Measurements from ENCODE around the gene TNRC6B. TPM values are rescaled to one million over a fixed set of nuclear protein-coding genes. Genes with fewer than 3 reads are reported as not detected.

The TNRC6B gene
- polyA plus RNA-seq, 3 donors, result 7.2 to 16.5 (median 11.8) TPM

DNA sequence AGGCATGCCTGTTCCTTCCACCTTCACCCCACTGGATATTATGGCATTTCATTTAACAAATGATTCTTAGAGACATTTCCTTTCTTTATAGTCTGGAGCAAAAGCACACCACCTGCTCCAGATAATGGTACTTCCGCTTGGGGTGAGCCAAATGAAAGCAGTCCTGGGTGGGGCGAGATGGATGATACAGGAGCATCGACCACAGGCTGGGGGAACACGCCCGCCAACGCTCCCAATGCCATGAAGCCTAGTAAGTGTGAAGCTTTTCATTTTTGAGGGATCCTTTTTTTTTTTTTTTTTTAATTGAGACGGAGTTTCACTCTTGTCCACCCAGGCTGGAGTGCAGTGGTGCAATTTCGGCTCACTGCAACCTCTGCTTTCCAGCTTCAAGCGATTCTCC, 92.3 kb downstream of the TNRC6B start:
- no peak overlapping the region for H2AFZ ChIP-seq (ENCODE audit: insufficient read depth, low read depth, low read length, poor library complexity, severe bottlenecking)
- Mint-ChIP-seq H3K4me3 (no peak overlapping the region), H3K36me3 (peaks cover 77 to 90% of the 10 kb centered on the region in 2 donors), H3K9me3 (no peaks in the 10 kb centered on the region), H3K27ac (peak overlapping the region in 2 of 7 donors; percentile 55 to 76), H3K27me3 (ENCODE audit: low read depth in 3 of 3) (no peaks in the 10 kb centered on the region), H3K4me1 (peaks cover 14% of the 10 kb centered on the region)
- H3K27ac ChIP-seq (ENCODE audit: low read depth in 1 of 2, low read length in 2 of 2), result no peak overlapping the region
- peaks cover 11 to 13% of the 10 kb centered on the region in 2 donors for H3K4me1 ChIP-seq (ENCODE audit: control insufficient read depth in 1 of 2, insufficient read depth in 2 of 2, low read length in 2 of 2)
- no peak for DNase-seq
- intact Hi-C loops (cut with micrococcal nuclease), result no loop called here
- H3K4me3 ChIP-seq (replicated peaks in 1 of 3; ENCODE audit: low read depth in 2 of 3, low read length in 3 of 3), result no peak overlapping the region
- no peak overlapping the region for H3K4me2 ChIP-seq (replicated peaks; ENCODE audit: extremely low read depth, low read length, poor library complexity, severe bottlenecking)
- H3K36me3 ChIP-seq (replicated peaks in 1 of 2; ENCODE audit: control insufficient read depth in 1 of 2, insufficient read depth in 2 of 2, low read length in 2 of 2), result peaks cover 68 to 90% of the 10 kb centered on the region in 2 donors
- peaks cover 11% of the 10 kb centered on the region for H3K79me2 ChIP-seq (ENCODE audit: insufficient read depth, low read length)
- no peak overlapping the region for H3K9ac ChIP-seq (ENCODE audit: insufficient read depth, low read length, poor library complexity, severe bottlenecking)
- WGBS (ENCODE audit: insufficient coverage), result 90% methylated on average over 3 of the region's 9 CpGs
- peaks cover 59% of the 10 kb centered on the region for H4K20me1 ChIP-seq (ENCODE audit: insufficient read depth, low read length)
- H3K27me3 ChIP-seq (ENCODE audit: control insufficient read depth in 2 of 2, insufficient read depth in 2 of 2, low read length in 2 of 2), result no peaks in the 10 kb centered on the region
- TF ChIP-seq CTCF (IDR thresholded peaks at IDR 0.05), result no peak
- H3K9me3 ChIP-seq (replicated peaks in 1 of 2; ENCODE audit: control insufficient read depth in 1 of 2, insufficient read depth in 1 of 2, low read length in 2 of 2), result no peaks in the 10 kb centered on the region

- peaks cover 10 to 11% of the 10 kb centered on the region in 2 donors for H3K4me1 ChIP-seq (ENCODE audit: control insufficient read depth in 1 of 2, insufficient read depth in 2 of 2, low read length in 2 of 2)
- Mint-ChIP-seq H3K4me1 (peaks cover 11% of the 10 kb centered on the region), H3K27me3 (ENCODE audit: low read depth in 3 of 3) (no peaks in the 10 kb centered on the region), H3K36me3 (peaks cover 71 to 87% of the 10 kb centered on the region in 2 donors), H3K27ac (peak overlapping the region in 1 of 7 donors; percentile 8), H3K4me3 (no peak overlapping the region), H3K9me3 (no peaks in the 10 kb centered on the region)
- no peaks in the 10 kb centered on the region for H3K9me3 ChIP-seq (replicated peaks in 1 of 2; ENCODE audit: control insufficient read depth in 1 of 2, insufficient read depth in 1 of 2, low read length in 2 of 2)
- intact Hi-C loops (cut with micrococcal nuclease), result no loop called here
- H4K20me1 ChIP-seq (ENCODE audit: insufficient read depth, low read length), result peaks cover 50% of the 10 kb centered on the region
- no peak overlapping the region for H3K27ac ChIP-seq (ENCODE audit: low read depth in 1 of 2, low read length in 2 of 2)
- 93% methylated on average over 2 of the region's 5 CpGs for WGBS (ENCODE audit: insufficient coverage)
- no peak for TF ChIP-seq CTCF (IDR thresholded peaks at IDR 0.05)
- no peak for DNase-seq
- no peaks in the 10 kb centered on the region for H3K27me3 ChIP-seq (ENCODE audit: control insufficient read depth in 2 of 2, insufficient read depth in 2 of 2, low read length in 2 of 2)
- peaks cover 8% of the 10 kb centered on the region for H3K79me2 ChIP-seq (ENCODE audit: insufficient read depth, low read length)
- no peak overlapping the region for H3K9ac ChIP-seq (ENCODE audit: insufficient read depth, low read length, poor library complexity, severe bottlenecking)
- no peak overlapping the region for H3K4me2 ChIP-seq (replicated peaks; ENCODE audit: extremely low read depth, low read length, poor library complexity, severe bottlenecking)
- peaks cover 70 to 86% of the 10 kb centered on the region in 2 donors for H3K36me3 ChIP-seq (replicated peaks in 1 of 2; ENCODE audit: control insufficient read depth in 1 of 2, insufficient read depth in 2 of 2, low read length in 2 of 2)
- no peak overlapping the region for H2AFZ ChIP-seq (ENCODE audit: insufficient read depth, low read depth, low read length, poor library complexity, severe bottlenecking)
- H3K4me3 ChIP-seq (replicated peaks in 1 of 3; ENCODE audit: low read depth in 2 of 3, low read length in 3 of 3), result no peak overlapping the region
These were observed 93.1 kb downstream of the TNRC6B start for GRCh38 chr22:40270748-40271373.
